WTC11 (cell line): ENCODE data around the gene WNT5B. TPM values are rescaled to one million over a fixed set of nuclear protein-coding genes. Genes with fewer than 3 reads are reported as not detected.

Experiments used
- ATAC-seq: fragments of 200-7000 bp; cut with Tn5 transposase; 2 replicates; pipeline ENCODE4 v1.10.0; 2021; ENCODE audit warnings: mild to moderate bottlenecking, moderate library complexity
- CTCF ChIA-PET: fragments of 300-600 bp; sonication (Branson Sonifier 250); formaldehyde crosslinking; loops from one replicate; lab custom pipeline; 2021; ENCODE audit warnings: antibody characterized with exemption; lab: Charles Lee
- POLR2A ChIA-PET: fragments of 350-600 bp; sonication (Branson Sonifier 250); formaldehyde crosslinking; loops from one replicate; lab custom pipeline; 2021; ENCODE audit warnings: antibody characterized with exemption; lab: Charles Lee
- DNase-seq: peaks from one replicate; pipeline ENCODE4 v3.0.0; 2021; ENCODE audit warnings: low spot score
- H3K27ac Mint-ChIP-seq: 2 replicates; pipeline ENCODE4 v1.8.0; 2021; ENCODE audit warnings: mixed read lengths
- H3K27me3 Mint-ChIP-seq: 2 replicates; pipeline ENCODE4 v1.8.0; 2021; ENCODE audit warnings: low read depth, mild to moderate bottlenecking, moderate library complexity, mixed read lengths
- H3K36me3 Mint-ChIP-seq: 2 replicates; pipeline ENCODE4 v1.8.0; 2021; ENCODE audit warnings: mixed read lengths
- H3K4me1 Mint-ChIP-seq: 2 replicates; pipeline ENCODE4 v1.8.0; 2022; ENCODE audit warnings: mixed read lengths
- H3K4me3 Mint-ChIP-seq: 2 replicates; pipeline ENCODE4 v1.8.0; 2021; ENCODE audit warnings: mild to moderate bottlenecking, moderate library complexity, mixed read lengths
- H3K9me3 Mint-ChIP-seq: 2 replicates; pipeline ENCODE4 v1.8.0; 2021; ENCODE audit warnings: mixed read lengths
- CTCF ChIP-seq: fragments of 200-600 bp; IDR thresholded peaks from 2 replicates; pipeline ENCODE4 v1.8.0; 2022; ENCODE audit warnings: antibody characterized with exemption
- E2F5 ChIP-seq: sonication (generic); formaldehyde crosslinking; IDR thresholded peaks from 2 replicates; pipeline ENCODE4 v1.8.1; 2022; ENCODE audit warnings: mild to moderate bottlenecking, moderate library complexity, missing genetic modification reagents
- GTF2I ChIP-seq: fragments of 250-450 bp; sonication (Bioruptor Pico); conservative IDR thresholded peaks from 2 replicates; pipeline ENCODE4 v1.4.0; 2021; ENCODE audit warnings: mild to moderate bottlenecking
- JAZF1 ChIP-seq: fragments of 250-450 bp; sonication (Bioruptor Pico); IDR thresholded peaks from 2 replicates; pipeline ENCODE4 v1.9.0; 2021; ENCODE audit warnings: moderate library complexity, mild to moderate bottlenecking, inconsistent platforms
- SMAD3 ChIP-seq: sonication (generic); formaldehyde crosslinking; IDR thresholded peaks from 2 replicates; pipeline ENCODE4 v1.8.0; 2022; ENCODE audit warnings: missing genetic modification reagents, mild to moderate bottlenecking, borderline replicate concordance
- TP53 ChIP-seq: sonication (generic); formaldehyde crosslinking; IDR thresholded peaks from 2 replicates; pipeline ENCODE4 v1.8.1; 2023; ENCODE audit warnings: mild to moderate bottlenecking, missing genetic modification reagents
- USF2 ChIP-seq: sonication (generic); formaldehyde crosslinking; IDR thresholded peaks from 2 replicates; pipeline ENCODE4 v1.8.1; 2023; ENCODE audit warnings: mild to moderate bottlenecking, missing genetic modification reagents, moderate library complexity
- ZNF232 ChIP-seq: sonication (generic); formaldehyde crosslinking; IDR thresholded peaks from 2 replicates; pipeline ENCODE4 v1.8.0; 2022; ENCODE audit warnings: mild to moderate bottlenecking, missing genetic modification reagents
- ZNF263 ChIP-seq: sonication (generic); formaldehyde crosslinking; IDR thresholded peaks from 2 replicates; pipeline ENCODE4 v1.8.1; 2022; ENCODE audit warnings: low read depth, mild to moderate bottlenecking, moderate library complexity, missing genetic modification reagents
- ZNF317 ChIP-seq: sonication (generic); formaldehyde crosslinking; IDR thresholded peaks from 2 replicates; pipeline ENCODE4 v1.8.1; 2023; ENCODE audit warnings: low read depth, mild to moderate bottlenecking, moderate library complexity, missing genetic modification reagents, borderline replicate concordance
- ZNF512 ChIP-seq: sonication (generic); formaldehyde crosslinking; IDR thresholded peaks from 2 replicates; pipeline ENCODE4 v1.8.1; 2022; ENCODE audit warnings: missing genetic modification reagents, borderline replicate concordance
- total RNA-seq: library from RNA; stranded (reverse); gene quantifications from 3 replicates; pipeline ENCODE4 v1.2.3, GENCODE V29; 2021
- TF ChIP-seq, protein P1 (sequence below): sonication (generic); formaldehyde crosslinking; IDR thresholded peaks from 2 replicates; pipeline ENCODE4 v1.8.0; 2023; ENCODE audit warnings: mild to moderate bottlenecking, missing genetic modification reagents

The WNT5B gene
- total RNA-seq, 1 experiment from 2014 or later: 4.5 TPM

GRCh38 chr12:1662761-1663439 lies 33.9 kb downstream of the WNT5B start (continued):
- TF ChIP-seq, protein P1, sequence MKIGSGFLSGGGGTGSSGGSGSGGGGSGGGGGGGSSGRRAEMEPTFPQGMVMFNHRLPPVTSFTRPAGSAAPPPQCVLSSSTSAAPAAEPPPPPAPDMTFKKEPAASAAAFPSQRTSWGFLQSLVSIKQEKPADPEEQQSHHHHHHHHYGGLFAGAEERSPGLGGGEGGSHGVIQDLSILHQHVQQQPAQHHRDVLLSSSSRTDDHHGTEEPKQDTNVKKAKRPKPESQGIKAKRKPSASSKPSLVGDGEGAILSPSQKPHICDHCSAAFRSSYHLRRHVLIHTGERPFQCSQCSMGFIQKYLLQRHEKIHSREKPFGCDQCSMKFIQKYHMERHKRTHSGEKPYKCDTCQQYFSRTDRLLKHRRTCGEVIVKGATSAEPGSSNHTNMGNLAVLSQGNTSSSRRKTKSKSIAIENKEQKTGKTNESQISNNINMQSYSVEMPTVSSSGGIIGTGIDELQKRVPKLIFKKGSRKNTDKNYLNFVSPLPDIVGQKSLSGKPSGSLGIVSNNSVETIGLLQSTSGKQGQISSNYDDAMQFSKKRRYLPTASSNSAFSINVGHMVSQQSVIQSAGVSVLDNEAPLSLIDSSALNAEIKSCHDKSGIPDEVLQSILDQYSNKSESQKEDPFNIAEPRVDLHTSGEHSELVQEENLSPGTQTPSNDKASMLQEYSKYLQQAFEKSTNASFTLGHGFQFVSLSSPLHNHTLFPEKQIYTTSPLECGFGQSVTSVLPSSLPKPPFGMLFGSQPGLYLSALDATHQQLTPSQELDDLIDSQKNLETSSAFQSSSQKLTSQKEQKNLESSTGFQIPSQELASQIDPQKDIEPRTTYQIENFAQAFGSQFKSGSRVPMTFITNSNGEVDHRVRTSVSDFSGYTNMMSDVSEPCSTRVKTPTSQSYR: 0 out of 2 replicates have a peak, but pooled peaks have one; percentile 64
- TF ChIP-seq TP53 (CRISPR knock-in tag) (no peak), SMAD3 (CRISPR knock-in tag) (no peak), JAZF1 (no peak), ZNF317 (CRISPR knock-in tag) (peak; percentile 13; the same call in 1 of the 2 replicates), GTF2I (CRISPR knock-in tag) (no peak)

- no peak for DNase-seq
Measured at GRCh38 chr12:1663440-1664132, 34.6 kb downstream of the WNT5B start.

More at GRCh38 chr12:1663440-1664132, 34.6 kb downstream of the WNT5B start:
- H3K36me3 Mint-ChIP-seq: no peaks in the 10 kb centered on the region
- ChIA-PET CTCF (no interaction called here), POLR2A (no interaction called here)
- H3K9me3 Mint-ChIP-seq: no peaks in the 10 kb centered on the region
- ATAC-seq: no peak
- peak overlapping the region; percentile 57 for H3K4me3 Mint-ChIP-seq
- H3K27ac Mint-ChIP-seq: no peak overlapping the region
- peaks cover 44% of the 10 kb centered on the region for H3K27me3 Mint-ChIP-seq
- TF ChIP-seq ZNF263 (no peak), E2F5 (CRISPR knock-in tag) (no peak), CTCF (0 out of 2 replicates have a peak, but pooled peaks have one; percentile 0), ZNF512 (CRISPR knock-in tag) (peak; percentile 66; the same call in 1 of the 2 replicates), USF2 (no peak), ZNF232 (CRISPR knock-in tag) (no peak)
- peaks cover 19% of the 10 kb centered on the region for H3K4me1 Mint-ChIP-seq
